NCI-H2107 treated with DMSO at 0.1 percent for 48 hours (cell line): ENCODE data around the gene NVL.

Experiments used
- DNase-seq: peaks from one replicate; lab custom pipeline; 2025; ENCODE audit not compliant: unreplicated experiment; lab: John Stamatoyannopoulos, UW

NVL gene

DNA sequence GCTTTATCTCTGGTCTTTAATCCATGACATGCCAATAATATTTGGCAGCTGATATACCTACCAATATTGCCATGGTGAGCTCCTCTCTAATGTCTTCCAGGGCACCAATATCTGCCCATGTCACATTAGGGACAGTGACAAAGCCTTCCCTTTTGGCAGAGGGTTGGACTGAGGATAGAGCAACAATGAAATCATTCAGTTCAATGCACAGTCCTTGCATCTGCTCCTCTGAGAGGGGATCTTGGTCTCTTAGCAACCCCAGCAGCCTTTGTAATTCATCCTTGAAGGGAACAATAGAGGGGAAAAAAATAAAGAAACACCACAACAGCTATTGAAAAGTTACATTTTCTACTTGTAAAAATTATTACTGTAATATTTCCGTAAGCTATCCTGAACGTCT lies 42.3 kb downstream of the NVL start:
- DNase-seq: peak; percentile 49

DNA sequence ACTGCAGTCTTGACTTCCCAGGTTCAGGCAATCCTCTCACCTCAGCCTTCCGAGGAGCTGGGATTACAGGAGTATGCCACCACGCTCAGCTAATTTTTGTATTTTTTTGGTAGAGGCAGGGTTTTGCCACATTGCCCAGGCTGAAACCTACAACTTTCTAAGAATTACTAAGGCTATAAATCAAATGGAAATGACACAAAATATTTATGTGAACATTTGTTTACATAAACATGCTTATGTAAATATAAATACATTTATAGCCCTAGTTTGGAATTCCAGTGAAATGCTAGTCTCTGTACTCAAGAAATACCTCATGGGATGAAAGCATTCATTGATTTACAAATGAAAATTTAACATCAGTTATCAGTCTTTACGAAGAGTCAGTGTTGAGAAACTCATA lies 47.8 kb downstream of the NVL start:
- no peak for DNase-seq

DNA sequence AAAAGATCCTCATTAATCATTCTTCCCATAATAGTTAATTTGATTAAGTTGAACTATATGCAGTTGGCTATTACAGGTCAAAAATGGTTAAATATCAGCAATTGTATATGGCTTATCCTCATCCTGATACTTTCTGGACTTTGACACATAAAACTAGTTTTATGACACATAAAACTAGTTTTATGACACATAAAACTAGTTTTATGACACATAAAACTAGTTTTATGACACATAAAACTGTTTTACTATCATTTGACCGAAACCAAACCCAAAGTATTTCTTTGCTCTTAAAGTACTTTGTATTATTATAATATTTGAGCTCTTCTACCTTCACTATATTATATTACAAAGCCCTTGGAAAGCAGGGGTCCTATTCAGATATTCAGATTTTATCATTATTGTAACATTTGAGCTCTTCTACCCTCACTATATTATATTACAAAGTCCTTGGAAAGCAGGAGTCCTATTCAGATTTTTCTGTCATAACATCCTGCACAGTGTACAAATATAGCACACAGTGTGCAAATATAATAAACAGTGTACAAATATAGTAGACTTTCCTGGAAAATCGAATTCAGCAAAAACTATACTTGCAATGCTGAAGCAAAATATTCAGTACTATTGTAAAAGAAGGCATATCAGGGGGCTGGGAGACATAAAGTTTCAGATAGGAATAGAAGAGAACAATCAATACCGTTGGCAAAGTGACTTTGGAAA lies 53.0 kb downstream of the NVL start:
- DNase-seq: no peak

DNA sequence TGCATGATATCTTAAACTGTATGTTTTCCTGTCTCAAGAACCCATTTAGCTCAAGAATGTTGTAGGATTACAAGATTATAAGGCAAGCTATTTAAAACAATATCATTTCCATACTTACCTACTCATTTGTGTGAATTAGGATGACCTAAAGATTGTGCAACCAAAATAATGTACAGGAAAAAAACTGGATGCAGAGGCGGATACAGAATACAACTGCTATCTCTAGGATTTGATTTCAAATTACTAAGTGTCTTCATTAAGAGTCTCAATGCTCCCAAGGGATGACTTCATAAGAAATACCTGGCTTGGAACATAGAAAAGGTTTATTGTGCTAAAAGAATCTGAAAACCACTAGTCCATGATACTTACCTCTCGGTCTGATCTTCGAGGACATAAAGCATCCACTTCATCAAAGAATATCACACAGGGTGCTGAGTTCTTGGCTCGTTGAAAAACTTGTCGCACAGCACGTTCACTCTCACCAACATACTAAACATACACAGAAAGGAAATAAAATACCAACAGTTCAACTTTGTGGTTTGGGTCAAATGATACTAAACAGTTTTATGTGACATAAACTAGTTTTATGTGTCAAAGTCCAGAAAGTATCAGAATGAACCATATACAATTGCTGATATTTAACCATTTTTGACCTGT lies 54.9 kb downstream of the NVL start:
- no peak for DNase-seq

DNA sequence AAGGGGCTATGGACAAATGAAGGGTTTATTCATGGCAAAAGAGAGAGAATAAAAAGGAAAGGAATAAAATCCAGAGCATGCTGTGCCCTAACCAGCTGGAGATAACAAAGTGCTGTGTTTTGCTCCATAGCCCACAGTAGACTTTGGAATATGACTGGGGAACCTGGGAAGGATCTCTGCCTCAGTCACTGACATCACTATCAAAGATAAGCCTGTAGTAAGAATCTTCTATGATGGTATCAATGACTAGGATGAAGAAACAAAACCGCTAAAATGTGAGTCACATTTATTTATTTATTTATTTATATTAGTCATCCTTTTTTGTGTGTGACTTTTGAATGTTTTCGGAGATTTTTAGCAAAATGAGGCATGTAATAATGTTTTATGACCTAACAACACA lies 56.3 kb downstream of the NVL start:
- DNase-seq: no peak

DNA sequence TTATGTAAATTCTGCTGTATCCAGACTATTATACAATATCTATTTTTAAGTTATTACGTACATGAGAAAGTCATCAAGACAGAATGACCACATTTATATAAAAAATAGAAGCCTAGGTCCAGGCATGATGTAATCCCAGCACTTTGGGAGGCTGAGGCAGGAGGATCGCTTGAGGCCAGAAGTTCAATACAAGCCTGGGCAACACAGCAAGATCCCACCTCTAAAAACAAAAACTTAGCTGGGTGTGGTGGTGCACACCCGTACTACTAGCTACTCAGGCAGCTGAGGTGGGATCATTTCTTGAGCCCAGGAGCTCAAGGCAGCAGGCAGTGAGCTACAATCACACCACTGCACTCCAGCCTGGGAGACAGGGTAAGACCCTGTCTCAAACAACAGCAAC lies 58.9 kb downstream of the NVL start:
- no peak for DNase-seq

DNA sequence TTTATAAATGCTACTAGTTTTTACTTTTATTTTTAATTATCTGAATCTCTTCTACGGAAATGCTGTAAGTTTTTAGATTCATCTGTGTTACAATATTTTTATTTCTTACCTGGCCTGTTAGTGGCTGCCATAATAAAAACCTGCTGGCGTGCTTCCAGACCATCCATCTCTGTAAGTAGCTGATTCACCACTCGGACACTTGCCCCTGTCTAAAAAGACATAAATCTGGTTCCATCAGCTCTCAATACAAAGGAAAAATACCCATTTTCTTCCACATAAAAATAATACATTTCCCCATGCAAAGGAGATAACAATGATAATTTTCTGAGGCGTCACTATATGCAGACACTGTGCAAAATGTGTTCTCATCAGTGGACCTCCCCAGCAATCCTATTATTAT lies 62.0 kb downstream of the NVL start:
- no peak for DNase-seq

DNA sequence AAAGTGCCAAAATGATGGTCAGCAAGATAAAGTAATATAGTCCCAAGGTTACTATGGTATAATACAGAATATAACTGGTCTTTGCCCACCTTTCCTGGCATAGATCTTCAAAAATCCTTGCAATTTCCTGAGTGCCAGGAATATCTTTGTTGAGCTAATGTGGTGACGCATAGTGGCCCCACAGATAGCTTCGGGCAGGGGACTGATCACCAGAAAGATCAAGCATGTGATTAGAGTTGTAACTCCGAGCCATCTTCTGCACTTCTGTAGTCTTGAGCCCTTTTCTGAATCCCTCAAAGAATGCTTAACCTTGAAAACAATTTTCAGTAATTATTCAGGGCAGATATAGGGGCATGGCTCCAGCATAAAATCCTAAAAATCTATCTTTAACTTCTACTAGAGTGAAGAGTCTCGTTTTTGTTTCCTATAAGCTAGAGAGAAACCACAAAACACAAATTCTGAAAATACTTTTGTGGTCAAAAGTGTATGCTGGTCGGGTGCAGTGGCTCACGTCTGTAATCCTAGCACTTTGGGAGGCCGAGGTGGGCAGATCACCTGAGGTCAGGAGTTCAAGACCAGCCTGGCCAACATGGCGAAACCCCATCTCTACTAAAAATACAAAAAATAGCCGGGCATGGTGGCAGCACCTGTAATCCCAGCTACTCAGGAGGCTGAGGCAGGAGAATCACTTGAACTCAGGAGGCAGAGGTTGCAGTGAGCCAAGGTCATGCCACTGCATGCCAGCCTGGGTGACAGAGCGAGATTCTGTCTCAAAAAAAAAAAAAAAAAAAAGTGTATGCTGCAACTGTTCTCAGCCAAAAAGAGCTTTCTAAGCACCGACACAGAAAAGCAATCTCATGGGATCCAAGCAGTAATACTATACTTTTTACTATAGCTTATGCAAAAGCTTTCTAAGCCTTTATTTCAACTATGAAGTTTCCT lies 62.8 kb downstream of the NVL start:
- DNase-seq: no peak

DNA sequence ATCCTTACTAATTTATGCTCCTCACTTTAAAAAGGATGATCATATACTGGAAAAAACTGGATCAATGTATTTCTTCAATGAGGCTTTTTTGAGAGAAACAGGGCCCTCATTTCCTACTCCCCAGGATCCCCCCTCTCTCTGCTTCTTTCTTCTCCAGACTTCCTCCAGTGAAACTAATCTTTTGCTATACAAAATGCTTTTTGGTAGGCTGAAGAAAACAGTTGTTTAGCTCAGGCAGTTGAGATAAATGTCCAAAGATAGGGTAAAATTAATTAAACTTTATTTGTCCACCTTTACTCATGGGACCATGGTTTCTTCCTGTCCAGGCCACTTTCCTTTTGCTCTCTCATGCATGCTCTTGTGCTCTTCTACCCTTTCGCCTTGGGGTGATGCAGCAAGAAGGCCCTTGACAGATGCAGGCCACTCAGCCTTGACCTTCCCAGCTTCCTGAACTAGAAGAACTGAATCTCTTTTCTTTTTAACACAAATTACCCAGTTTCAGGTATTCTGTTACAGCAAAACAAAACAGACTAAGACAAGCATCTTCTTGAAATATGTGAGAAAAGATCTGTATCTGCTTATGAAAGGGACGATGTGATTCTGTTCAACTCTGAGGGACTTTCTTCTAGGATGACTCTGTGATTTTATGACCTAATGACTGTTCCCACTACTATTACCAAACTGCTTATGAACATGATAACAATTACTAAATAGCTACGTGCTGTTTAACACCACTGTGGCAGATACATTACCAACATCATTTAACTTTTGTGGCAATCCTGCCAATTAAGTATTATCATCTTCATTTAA lies 63.7 kb downstream of the NVL start:
- DNase-seq: no peak

DNA sequence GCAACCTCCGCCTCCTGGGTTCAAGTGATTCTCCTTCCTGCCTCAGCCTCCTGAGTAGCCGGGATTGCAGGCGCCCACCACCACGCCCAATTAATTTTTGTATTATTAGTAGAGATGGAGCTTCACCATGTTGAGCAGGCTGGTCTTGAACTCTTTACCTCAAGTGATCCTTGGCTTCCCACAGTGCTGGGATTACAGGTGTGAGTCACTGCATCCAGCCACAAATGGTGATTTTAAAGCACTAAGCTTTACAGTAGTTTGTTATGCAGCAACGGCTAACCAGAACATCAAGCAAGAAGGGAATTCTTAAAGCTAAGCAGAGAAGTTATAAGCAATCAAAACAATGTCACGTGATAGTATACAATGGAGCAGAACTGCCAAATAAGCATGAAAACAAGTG lies 65.7 kb downstream of the NVL start:
- no peak for DNase-seq

DNA sequence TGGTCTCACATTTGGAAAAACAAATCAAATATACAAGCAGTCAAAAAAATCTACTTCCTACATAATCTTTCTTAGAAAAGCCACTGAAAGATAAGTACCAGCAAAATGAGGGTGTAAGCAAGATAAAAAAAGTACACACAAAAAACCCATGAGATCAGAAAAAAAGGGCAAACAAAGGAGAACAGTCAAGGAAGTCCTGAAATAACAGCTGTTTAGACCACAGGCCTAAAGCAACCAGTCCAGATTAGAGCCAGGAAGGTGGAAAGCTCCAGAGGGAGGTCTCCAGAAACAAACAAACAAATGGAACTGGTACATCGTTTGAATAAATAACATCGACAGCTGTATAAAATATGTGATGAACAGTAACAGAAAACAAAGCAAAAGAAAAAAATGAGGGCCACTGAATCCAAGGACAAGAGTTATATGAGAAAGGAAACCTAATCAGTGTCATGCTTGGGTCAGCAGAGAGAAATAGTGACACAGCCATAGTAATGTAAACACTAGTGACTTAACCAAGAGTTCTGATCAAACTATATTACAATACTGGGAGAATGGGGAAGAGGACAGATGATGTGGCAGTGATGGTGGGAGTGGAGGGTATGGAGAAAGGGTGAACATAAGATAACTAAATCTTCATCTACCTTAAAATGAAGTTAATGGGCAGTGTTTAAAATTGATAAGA lies 67.5 kb downstream of the NVL start:
- no peak for DNase-seq

DNA sequence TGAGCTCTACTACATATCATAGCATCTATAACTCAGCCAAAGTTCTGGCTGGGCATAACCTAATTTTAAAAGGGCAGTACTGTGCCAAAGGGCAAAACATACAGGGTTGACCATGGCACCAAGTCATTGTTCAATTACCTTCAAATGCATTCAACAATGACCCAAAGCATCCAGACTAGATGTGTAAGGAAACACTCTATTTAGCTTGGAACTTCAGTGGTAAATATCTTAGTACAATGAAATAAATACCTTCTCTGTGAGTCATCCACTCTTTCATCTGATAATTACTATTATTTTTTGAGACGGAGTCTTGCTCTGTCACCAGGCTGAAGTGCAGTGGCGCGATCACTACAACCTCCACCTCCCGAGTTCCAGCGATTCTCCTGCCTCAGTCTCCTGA lies 70.0 kb downstream of the NVL start:
- DNase-seq: no peak

DNA sequence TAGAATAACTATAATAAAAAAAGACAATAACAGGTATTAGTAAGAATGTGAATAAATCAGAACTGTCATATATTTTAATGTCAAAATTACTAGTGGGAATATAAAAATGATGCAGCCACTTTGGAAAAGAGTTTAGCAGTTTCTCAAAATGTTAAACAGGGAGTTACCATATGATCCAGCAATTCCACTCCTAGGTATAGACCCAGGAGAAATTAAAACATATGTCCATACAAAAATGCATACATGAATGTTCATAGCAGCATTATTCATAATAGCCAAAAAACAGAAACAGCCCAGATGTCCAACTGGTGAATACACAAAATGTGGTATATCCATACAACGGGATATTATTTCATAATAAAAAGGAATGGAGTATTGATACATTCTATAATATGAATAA lies 71.6 kb downstream of the NVL start:
- DNase-seq: no peak

DNA sequence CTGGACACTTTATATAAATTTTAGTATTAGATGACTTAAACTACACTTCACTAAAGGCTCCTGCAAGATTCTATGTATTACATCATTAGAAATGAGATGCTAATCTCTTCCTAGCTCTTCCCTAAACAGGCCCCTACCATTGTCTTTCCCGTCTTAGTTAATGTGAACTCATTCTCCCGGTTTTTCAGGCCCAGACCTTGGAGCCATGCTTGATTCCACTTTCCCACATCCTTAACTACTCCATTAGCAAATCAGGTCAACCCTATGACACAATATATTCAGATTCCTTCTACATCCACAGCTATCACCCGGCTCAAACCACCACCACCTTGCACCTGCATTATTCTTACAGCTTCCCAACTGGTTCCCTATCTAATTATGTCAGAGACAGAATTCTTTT lies 73.3 kb downstream of the NVL start:
- DNase-seq: no peak

DNA sequence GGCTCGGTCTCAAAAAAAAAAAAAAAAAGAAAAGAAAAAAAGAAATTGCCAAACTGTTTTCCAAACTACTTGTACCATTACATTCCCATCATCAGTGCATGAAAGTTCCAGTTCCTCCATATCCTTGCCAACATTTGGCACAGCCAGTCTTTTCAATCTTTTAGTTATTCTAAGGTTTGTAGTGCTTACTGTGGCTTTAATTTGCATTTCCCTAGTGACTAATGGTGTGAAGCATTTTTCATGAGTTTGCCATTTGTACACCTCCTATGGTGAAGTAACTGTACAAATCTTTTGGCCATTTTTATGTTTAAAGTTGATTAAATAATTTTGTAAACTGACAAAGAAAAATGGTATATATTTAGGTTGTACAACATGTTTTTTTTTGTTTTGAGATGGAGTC lies 76.3 kb downstream of the NVL start:
- DNase-seq: no peak

DNA sequence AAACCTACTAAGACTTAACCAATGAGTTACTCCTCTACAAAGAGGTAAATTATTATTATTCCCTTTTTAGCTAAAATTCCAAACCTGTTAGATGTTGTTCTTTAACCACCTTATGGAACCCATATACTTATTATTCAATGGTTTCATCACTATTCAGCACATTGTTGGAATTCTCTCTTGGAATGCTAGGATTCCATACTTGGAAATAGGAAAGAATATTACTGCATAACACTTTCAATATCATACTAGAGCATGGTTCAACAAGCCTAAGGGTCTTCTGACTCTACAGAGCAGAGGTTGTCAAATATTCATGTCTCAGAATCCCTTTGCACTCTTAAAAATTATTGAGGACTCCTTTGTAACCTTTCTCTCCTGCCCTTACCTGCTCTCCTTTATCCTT lies 77.5 kb downstream of the NVL start:
- no peak for DNase-seq

DNA sequence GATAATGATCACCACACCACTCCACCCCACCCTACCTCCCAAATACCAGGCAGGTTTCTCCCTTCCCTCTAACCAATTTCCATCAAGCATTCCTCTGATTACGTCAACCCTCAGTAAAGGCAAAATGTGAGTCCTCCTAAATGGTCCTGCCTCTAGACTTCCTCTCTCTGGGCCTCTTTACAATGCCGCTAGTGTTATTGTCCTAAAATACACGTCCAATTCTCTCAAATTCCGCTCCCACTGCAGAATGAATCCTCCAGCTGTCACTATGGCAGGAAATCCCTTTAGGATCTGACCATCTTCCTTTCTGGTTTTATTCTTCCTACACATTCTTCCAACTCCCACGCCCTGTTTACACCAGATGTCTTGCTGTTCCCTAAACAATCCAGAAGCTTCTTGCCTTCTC lies 78.2 kb downstream of the NVL start:
- no peak for DNase-seq

DNA sequence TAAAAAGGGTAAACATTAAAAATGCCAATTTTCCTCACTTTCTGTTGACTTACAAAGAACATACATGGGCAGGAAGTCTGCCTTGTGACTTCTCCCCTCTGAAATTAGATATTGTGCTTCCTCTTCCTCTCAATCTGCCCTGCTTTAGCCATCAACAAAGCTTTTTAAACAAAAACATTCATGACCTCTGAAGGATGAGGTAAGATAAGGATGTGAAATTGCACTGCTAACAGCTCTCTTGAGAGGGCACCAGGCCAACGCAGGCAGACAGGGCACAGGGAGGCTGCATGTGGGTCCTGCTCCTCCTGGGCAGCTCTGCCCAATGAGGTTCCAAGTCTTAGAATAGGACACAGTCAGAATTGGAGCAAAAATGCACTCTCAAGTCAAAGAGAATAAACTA lies 84.8 kb downstream of the NVL start:
- DNase-seq: no peak

DNA sequence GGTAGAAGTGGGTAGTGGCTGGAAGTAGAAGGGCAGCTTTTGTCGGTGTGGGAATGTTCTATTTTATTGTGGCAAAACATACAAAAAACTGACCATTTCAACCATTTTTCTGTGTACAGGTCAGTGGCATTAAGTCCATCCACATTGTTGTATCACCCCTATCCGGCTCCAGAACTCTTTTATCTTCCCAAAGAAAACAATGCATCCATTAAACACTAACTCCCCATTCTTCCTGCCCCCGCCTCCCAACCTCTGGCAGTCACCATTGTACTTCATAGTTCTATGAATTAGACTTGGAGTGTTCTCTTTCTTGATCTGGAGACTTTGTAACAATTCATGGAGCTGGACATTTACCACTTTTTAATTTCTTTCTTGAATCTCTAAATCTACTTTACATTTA lies 91.2 kb downstream of the NVL start:
- no peak for DNase-seq

DNA sequence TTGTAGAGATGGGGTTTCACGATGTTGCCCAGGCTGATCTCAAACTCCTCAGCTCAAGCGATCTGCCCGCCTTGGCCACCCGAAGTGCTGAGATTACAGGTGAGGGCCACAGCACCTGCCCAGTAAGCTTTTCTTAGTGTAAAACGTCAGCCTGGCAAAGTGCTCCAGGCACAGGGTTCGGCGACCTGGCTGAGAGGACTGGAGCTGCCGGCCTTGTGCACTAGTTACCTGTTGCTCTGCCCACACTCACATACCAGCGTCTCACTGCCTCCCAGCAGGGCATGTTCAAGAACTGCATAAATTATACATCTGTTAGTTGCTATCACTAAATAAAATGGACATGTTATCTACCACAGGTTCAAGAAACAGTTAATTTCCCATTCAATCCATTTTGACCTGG lies 91.8 kb downstream of the NVL start:
- no peak for DNase-seq
